Measurements from ENCODE around the gene FGD5. TPM values are rescaled to one million over a fixed set of nuclear protein-coding genes. Genes with fewer than 3 reads are reported as not detected.

The FGD5 gene
- total RNA-seq, 2 experiments from 2014 or later, result 0.10 TPM; not detected in 1

GRCh38 chr3:14834807-14835466, 16.2 kb downstream of the FGD5 start:
- no peak overlapping the region for H3K27ac Mint-ChIP-seq

DNA sequence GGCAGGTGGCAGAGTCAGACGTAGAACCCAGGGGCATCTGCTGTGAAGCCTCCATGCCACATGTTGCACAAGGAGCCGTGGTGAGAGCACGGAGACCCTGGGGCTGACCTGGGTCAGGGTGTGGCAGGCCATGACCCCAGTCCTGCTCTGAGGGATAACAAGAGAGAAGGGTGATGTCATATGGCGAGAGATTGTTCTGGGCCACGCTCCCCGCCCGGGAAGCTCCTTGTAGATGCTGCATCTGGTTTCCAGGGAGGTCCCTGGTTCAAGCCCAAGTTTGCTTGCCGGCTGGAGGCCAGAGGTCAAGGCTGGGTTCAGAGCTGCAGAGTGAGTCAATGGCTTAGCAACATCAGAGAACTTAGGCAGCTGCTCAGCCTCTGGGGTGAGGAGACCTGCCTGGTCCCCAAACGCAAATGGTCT, 17.3 kb downstream of the FGD5 start:
- POLR2A ChIA-PET, result no interaction called here
- Mint-ChIP-seq H3K36me3 (ENCODE audit: low read depth) (no peaks in the 10 kb centered on the region), H3K4me1 (no peaks in the 10 kb centered on the region), H3K9me3 (no peaks in the 10 kb centered on the region), H3K27me3 (peaks cover 42% of the 10 kb centered on the region), H3K4me3 (no peak overlapping the region), H3K27ac (no peak overlapping the region)
- CTCF ChIA-PET, result no interaction called here
- DNase-seq, result no peak

More at GRCh38 chr3:14834807-14835466, 16.2 kb downstream of the FGD5 start:
- H3K4me3 Mint-ChIP-seq, result no peak overlapping the region
- no peak for DNase-seq
- POLR2A ChIA-PET, result no interaction called here
- peaks cover 43% of the 10 kb centered on the region for H3K27me3 Mint-ChIP-seq
- H3K4me1 Mint-ChIP-seq, result no peaks in the 10 kb centered on the region
- CTCF ChIA-PET, result no interaction called here
- H3K9me3 Mint-ChIP-seq, result no peaks in the 10 kb centered on the region
- no peaks in the 10 kb centered on the region for H3K36me3 Mint-ChIP-seq (ENCODE audit: low read depth)

- ChIA-PET POLR2A (no interaction called here), CTCF (interaction anchor here (1.5 kb wide), 1 partner anchor 10 kb away, joined by 4 read pairs; no protein-coding TSS in a partner anchor)
- H3K27me3 Mint-ChIP-seq, result peaks cover 38% of the 10 kb centered on the region
- H3K4me3 Mint-ChIP-seq, result no peak overlapping the region
- H3K4me1 Mint-ChIP-seq, result no peaks in the 10 kb centered on the region
- no peak for DNase-seq
- no peaks in the 10 kb centered on the region for H3K9me3 Mint-ChIP-seq
- H3K27ac Mint-ChIP-seq, result no peak overlapping the region
- no peaks in the 10 kb centered on the region for H3K36me3 Mint-ChIP-seq (ENCODE audit: low read depth)
These were observed 18.6 kb downstream of the FGD5 start for GRCh38 chr3:14837186-14837877.

- no peaks in the 10 kb centered on the region for H3K4me1 Mint-ChIP-seq
- H3K9me3 Mint-ChIP-seq, result no peaks in the 10 kb centered on the region
- ChIA-PET CTCF (interaction anchor here (0.6 to 1.5 kb wide), 2 partner anchors 9 to 127 kb away, joined by 3 to 4 read pairs; no protein-coding TSS in a partner anchor), POLR2A (no interaction called here)
- no peak overlapping the region for H3K4me3 Mint-ChIP-seq
- H3K36me3 Mint-ChIP-seq (ENCODE audit: low read depth), result no peaks in the 10 kb centered on the region
- no peak for DNase-seq
- H3K27ac Mint-ChIP-seq, result no peak overlapping the region
- peaks cover 42% of the 10 kb centered on the region for H3K27me3 Mint-ChIP-seq
These were observed 19.1 kb downstream of the FGD5 start for GRCh38 chr3:14837878-14838258.

- no peaks in the 10 kb centered on the region for H3K4me1 Mint-ChIP-seq
- no peak overlapping the region for H3K4me3 Mint-ChIP-seq
- no peaks in the 10 kb centered on the region for H3K36me3 Mint-ChIP-seq (ENCODE audit: low read depth)
- no peak for DNase-seq
- H3K9me3 Mint-ChIP-seq, result no peaks in the 10 kb centered on the region
- H3K27ac Mint-ChIP-seq, result no peak overlapping the region
- peaks cover 43% of the 10 kb centered on the region for H3K27me3 Mint-ChIP-seq
- CTCF ChIA-PET, result no interaction called here
- POLR2A ChIA-PET, result no interaction called here
These were observed 20.5 kb downstream of the FGD5 start for GRCh38 chr3:14839236-14839635.

- H3K27me3 Mint-ChIP-seq, result peaks cover 49% of the 10 kb centered on the region
- H3K27ac Mint-ChIP-seq, result no peak overlapping the region
- no peaks in the 10 kb centered on the region for H3K9me3 Mint-ChIP-seq
- no peaks in the 10 kb centered on the region for H3K36me3 Mint-ChIP-seq (ENCODE audit: low read depth)
- CTCF ChIA-PET, result no interaction called here
- H3K4me1 Mint-ChIP-seq, result peaks cover 11% of the 10 kb centered on the region
- H3K4me3 Mint-ChIP-seq, result no peak overlapping the region
- no peak for DNase-seq
- POLR2A ChIA-PET, result no interaction called here
These were observed 23.1 kb downstream of the FGD5 start for GRCh38 chr3:14841836-14842235.

GRCh38 chr3:14842277-14842676, 23.5 kb downstream of the FGD5 start:
- H3K27me3 Mint-ChIP-seq, result peaks cover 54% of the 10 kb centered on the region
- peaks cover 15% of the 10 kb centered on the region for H3K4me1 Mint-ChIP-seq
- CTCF ChIA-PET, result no interaction called here
- no peak overlapping the region for H3K27ac Mint-ChIP-seq
- H3K36me3 Mint-ChIP-seq (ENCODE audit: low read depth), result no peaks in the 10 kb centered on the region
- no peak overlapping the region for H3K4me3 Mint-ChIP-seq
- POLR2A ChIA-PET, result no interaction called here
- no peaks in the 10 kb centered on the region for H3K9me3 Mint-ChIP-seq
- DNase-seq, result no peak

- H3K27ac Mint-ChIP-seq, result no peak overlapping the region
- peaks cover 25% of the 10 kb centered on the region for H3K4me1 Mint-ChIP-seq
- ChIA-PET POLR2A (no interaction called here), CTCF (no interaction called here)
- H3K36me3 Mint-ChIP-seq (ENCODE audit: low read depth), result no peaks in the 10 kb centered on the region
- no peak for DNase-seq
- H3K9me3 Mint-ChIP-seq, result no peaks in the 10 kb centered on the region
- H3K27me3 Mint-ChIP-seq, result peaks cover 51% of the 10 kb centered on the region
- no peak overlapping the region for H3K4me3 Mint-ChIP-seq
These were observed 24.6 kb downstream of the FGD5 start for GRCh38 chr3:14843321-14843720.

- ChIA-PET POLR2A (no interaction called here), CTCF (no interaction called here)
- Mint-ChIP-seq H3K27ac (no peak overlapping the region), H3K4me3 (no peak overlapping the region), H3K4me1 (peaks cover 32% of the 10 kb centered on the region), H3K9me3 (no peaks in the 10 kb centered on the region), H3K27me3 (peaks cover 42% of the 10 kb centered on the region), H3K36me3 (ENCODE audit: low read depth) (no peaks in the 10 kb centered on the region)
- no peak for DNase-seq
These were observed 25.8 kb downstream of the FGD5 start for GRCh38 chr3:14844386-14845170.

DNA sequence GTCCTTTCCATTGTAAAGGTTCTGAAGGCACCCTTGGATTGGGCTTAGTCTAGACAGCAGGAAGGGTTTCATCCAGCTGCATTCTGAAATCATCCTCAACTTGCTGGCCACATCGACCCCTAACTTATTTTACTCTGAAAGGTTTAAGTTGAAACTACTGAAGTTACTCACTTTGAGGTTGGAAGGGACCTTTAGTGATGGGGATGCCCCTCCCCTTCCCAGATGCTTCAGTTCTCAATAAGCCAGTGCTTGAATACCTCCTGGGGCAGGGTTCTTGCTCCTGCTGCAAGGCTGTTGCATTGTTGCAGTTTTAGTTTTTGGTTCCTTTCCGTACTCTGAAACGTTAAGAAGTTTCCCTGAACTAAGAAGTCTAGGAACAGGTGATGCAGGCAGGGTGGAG, 26.4 kb downstream of the FGD5 start:
- H3K27ac Mint-ChIP-seq, result no peak overlapping the region
- DNase-seq, result no peak
- POLR2A ChIA-PET, result no interaction called here

GRCh38 chr3:14845826-14846225, 27.1 kb downstream of the FGD5 start:
- peaks cover 36% of the 10 kb centered on the region for H3K4me1 Mint-ChIP-seq
- no peaks in the 10 kb centered on the region for H3K36me3 Mint-ChIP-seq (ENCODE audit: low read depth)
- no peak for DNase-seq
- H3K9me3 Mint-ChIP-seq, result no peaks in the 10 kb centered on the region
- peaks cover 40% of the 10 kb centered on the region for H3K27me3 Mint-ChIP-seq
- ChIA-PET POLR2A (no interaction called here), CTCF (no interaction called here)
- no peak overlapping the region for H3K4me3 Mint-ChIP-seq
- H3K27ac Mint-ChIP-seq, result no peak overlapping the region

More for the DNA sequence above, 26.4 kb downstream of the FGD5 start:
- Mint-ChIP-seq H3K36me3 (ENCODE audit: low read depth) (no peaks in the 10 kb centered on the region), H3K27me3 (peaks cover 42% of the 10 kb centered on the region), H3K4me3 (no peak overlapping the region), H3K9me3 (no peaks in the 10 kb centered on the region), H3K4me1 (peaks cover 36% of the 10 kb centered on the region)
- CTCF ChIA-PET, result no interaction called here

- ChIA-PET CTCF (interaction anchor here (0.9 kb wide), 1 partner anchor 9 kb away, joined by 4 read pairs; no protein-coding TSS in a partner anchor), POLR2A (no interaction called here)
- Mint-ChIP-seq H3K36me3 (ENCODE audit: low read depth) (no peaks in the 10 kb centered on the region), H3K9me3 (no peaks in the 10 kb centered on the region), H3K27ac (no peak overlapping the region), H3K4me3 (no peak overlapping the region), H3K27me3 (peaks cover 35% of the 10 kb centered on the region), H3K4me1 (peaks cover 36% of the 10 kb centered on the region)
- DNase-seq, result no peak
These were observed 27.6 kb downstream of the FGD5 start for GRCh38 chr3:14846226-14846880.
